Measurements from ENCODE around the gene PCED1A.

PCED1A gene

DNA sequence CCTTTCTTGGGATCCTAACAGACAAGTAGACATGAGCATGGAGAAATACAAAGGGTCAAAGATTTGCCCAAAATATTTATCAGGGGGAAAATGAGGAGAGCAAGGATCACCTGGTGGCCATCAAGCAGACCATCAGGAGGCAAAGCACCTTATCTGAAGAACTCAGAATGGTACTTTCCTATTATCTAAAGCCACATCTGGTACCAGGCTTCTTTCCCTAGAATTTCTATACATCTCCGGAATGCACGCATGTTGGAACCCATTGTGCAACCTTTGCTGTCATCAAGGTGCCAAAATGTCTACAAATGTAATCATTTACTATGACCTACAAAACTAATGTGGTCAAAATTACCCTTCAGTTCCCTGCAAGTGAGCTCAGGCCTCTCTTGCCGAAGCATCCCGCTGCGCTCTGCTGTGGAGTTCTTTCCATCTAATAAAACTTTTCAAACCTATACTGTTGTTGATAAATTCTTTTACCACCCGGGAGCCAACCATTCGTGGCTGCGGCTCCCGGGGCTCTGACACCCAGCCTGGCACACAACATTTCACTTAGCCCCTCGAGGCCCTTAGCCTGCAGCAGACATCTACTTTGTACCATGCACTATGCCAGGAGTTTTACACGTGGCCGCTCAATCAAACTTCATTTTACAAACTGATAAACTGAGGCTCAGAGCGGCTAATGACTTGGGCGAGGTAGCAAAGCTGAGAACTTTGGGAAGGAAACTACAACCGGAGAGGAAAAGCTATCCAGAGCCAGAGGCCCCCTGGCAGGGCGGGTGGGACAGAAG is 36.2 kb downstream of the PCED1A start:
- no peak for DNase-seq (ENCODE audit: low spot score)

DNA sequence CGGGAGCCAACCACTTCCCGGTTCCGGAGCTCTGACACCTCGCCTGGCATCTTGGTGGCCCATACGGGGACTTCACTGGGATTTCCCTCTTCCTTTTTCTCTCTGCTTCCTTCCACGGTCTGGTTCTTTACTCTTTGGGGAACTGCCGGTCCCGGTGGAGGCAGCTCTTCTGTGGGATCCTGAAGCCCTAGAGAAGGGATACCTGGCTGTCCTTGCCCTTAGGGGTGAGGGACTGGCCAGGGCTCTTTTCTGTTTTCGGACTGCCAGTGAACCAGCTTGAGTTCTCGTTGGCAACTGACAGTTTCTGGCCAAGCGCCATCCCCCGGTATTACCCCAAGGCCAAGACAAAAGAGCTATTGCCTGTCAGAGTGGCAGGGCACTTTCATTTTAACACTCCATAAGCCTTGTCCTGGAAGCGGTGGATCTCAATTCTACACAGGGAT is 39.1 kb downstream of the PCED1A start:
- DNase-seq (ENCODE audit: low spot score), result no peak

DNA sequence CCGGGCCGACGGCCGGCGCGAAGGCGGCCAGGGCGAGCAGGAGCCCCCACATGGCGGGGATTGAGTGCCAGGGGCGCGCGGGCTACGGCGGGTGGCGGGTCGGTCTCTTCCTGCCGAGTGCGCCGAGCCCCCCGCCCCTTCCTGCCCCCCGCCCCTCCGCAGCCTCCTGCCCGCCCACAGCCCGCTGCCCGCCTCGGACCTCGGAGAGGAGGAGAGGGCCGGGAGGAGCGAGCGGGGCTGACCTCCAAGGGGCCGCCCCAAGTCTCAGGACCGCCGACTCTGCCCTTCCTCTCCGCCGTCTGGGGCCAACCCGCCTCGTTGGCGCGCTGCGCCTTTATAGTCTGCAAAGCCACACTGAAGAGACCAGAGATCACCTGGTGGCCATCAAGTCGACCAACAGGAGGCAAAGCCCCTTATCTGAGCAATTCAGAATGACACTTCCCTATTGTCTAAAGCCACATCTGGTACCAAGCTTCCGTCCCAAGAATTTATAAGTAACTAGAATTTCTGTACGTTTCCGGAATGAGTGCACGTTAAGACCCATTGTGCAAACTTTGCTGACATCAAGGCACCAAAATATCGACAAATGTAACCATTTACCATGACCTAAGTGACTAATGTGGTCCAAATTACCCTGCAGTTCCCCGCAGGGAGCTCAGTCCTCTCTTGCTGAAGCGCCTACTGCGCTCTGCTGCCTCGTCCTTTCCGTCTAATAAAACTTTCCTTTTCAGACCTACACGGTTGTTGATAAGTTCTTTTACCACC is 39.8 kb downstream of the PCED1A start, which contains the start of gene CPXM1:
Gene CPXM1, minus strand, starts transcription at position 107 of the 765 bp plus-strand sequence. Its CDS starts 55 bp downstream, at position 52.
- no peak for DNase-seq (ENCODE audit: low spot score)

- no peak for DNase-seq (ENCODE audit: low spot score)
These were observed 40.6 kb downstream of the PCED1A start for GRCh38 chr20:2799688-2800520.

GRCh38 chr20:2799271-2799670 is 41.2 kb downstream of the PCED1A start:
- DNase-seq (ENCODE audit: low spot score), result no peak

GRCh38 chr20:2798814-2799213 is 41.6 kb downstream of the PCED1A start:
- DNase-seq (ENCODE audit: low spot score), result no peak

GRCh38 chr20:2798095-2798805 is 42.2 kb downstream of the PCED1A start:
- DNase-seq (ENCODE audit: low spot score), result no peak

- no peak for DNase-seq (ENCODE audit: low spot score)
These were observed 43.1 kb downstream of the PCED1A start for GRCh38 chr20:2797136-2797983.

DNA sequence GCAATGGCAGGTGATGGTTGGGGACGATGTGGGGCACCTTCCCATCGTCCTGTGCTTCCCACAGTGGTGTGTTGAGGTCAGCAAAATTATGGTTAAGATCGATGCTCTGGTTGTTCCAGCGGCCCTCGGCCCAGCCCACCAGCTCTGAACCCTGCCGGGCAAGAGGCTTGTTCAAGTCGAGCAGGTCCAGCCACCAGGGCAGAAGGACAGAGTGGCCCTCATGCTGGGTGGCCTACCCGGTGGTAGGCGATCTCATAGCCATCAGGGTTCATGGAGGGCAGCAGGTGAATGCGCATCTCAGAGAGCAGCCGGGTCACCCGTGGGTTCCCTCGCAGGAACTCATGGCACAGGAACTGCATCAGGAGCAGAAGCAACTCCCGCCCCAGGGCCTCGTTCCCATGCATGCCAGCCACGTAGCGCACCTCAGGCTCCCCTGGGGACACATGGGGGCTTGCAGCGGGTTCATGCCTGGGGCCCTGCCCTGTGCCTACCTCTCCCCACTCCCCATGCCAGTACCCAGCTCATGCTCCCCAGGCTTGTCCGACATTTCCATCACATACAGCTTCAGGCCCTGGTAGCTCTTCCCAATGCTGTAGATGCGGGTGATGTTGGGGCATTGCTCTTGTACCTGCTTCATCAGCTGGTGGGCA is 44.3 kb downstream of the PCED1A start:
- no peak for DNase-seq (ENCODE audit: low spot score)

- no peak for DNase-seq (ENCODE audit: low spot score)
These were observed 45.0 kb downstream of the PCED1A start for GRCh38 chr20:2795451-2795850.

- DNase-seq (ENCODE audit: low spot score), result no peak
These were observed 45.5 kb downstream of the PCED1A start for GRCh38 chr20:2794866-2795447.

- no peak for DNase-seq (ENCODE audit: low spot score)
These were observed 46.2 kb downstream of the PCED1A start for GRCh38 chr20:2794202-2794748.

DNA sequence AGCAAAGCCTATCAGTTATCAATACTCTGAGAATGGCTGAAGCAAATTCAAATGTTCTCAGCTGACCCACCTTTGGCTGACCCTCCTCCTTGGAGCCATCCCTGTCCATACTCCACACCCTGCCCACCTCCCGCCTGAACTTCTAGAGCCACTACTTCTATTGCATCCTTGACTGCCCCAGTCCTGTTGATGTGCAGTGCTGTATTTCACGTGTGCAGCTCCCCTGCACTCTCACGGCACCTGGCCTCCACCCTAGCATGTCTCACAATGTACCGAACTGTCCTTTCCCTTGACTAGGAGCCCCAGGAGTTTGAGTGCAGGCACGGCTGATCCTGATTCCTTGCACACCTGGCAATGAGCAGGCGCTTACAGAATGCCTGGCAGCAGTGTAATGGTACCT is 47.0 kb downstream of the PCED1A start:
- DNase-seq (ENCODE audit: low spot score), result no peak

Data from activated CD4-positive, alpha-beta T cell treated with anti-CD3 and anti-CD28 coated beads, Interleukin-2, Interleukin-4, amounts not matched to agents 100 ng/mL and 50 ng/mL, durations not matched to agents 16 hours and 8 hours (primary cell).